Psoas muscle (tissue), 8 donors: ENCODE data around the gene KIRREL3. TPM values are rescaled to one million over a fixed set of nuclear protein-coding genes. Genes with fewer than 3 reads are reported as not detected.
A peak's percentile ranks its signal among the peaks of the same experiment; 100 is the strongest.

ENCODE experiments used
- ATAC-seq, 4 donors: fragments of 200-7000 bp; cut with Tn5 transposase; one replicate each; pipeline ENCODE4 v1.9.1; 2020; ENCODE audit warnings: moderate library complexity in 3 of 4, mild to moderate bottlenecking in 2 of 4
- DNase-seq, 2 donors: peaks; one replicate each; pipeline ENCODE4 v3.0.0-alpha.2; 2020
- H3K27ac ChIP-seq: fragments of 200-600 bp; one replicate; pipeline ENCODE4 v1.8.0; 2022
- H3K27me3 ChIP-seq, 3 donors: fragments of 200-600 bp in 1 of 3; one replicate each; pipeline versions ENCODE4 v1.6.1 to v1.8.0; 2013 to 2022; ENCODE audit warnings: low read length in 2 of 3, mild to moderate bottlenecking in 2 of 3, moderate library complexity in 1 of 3; ENCODE audit not compliant: insufficient read depth in 3 of 3
- H3K36me3 ChIP-seq, 2 donors: fragments of 200-600 bp in 1 of 2; one replicate each; pipeline versions ENCODE4 v1.6.1 to v1.8.0; 2013 to 2022; ENCODE audit warnings: low read depth in 1 of 2, mild to moderate bottlenecking in 1 of 2, moderate library complexity in 1 of 2; ENCODE audit not compliant: insufficient read depth in 1 of 2
- H3K4me1 ChIP-seq: fragments of 200-600 bp; one replicate; pipeline ENCODE4 v1.8.0; 2022
- H3K4me3 ChIP-seq: fragments of 200-600 bp; one replicate; pipeline ENCODE4 v1.8.0; 2022; ENCODE audit warnings: mild to moderate bottlenecking
- H3K9me3 ChIP-seq: fragments of 200-600 bp; one replicate; pipeline ENCODE4 v1.8.0; 2022
- CTCF ChIP-seq: fragments of 200-600 bp; IDR thresholded peaks from one replicate; pipeline ENCODE4 v1.8.0; 2022; ENCODE audit warnings: antibody characterized with exemption
- WGBS, 3 donors: extraction: QIAGEN DNeasy Blood & Tissue Kit; methylation state at CpG; one replicate each; pipeline versions ENCODE4 v1.1.6 to v1.1.7; 2013; 5-methylcytosine and 5-hydroxymethylcytosine counted together
- intact Hi-C, 2 donors: fragments of 100-400 bp; cut with DNase I; formaldehyde crosslinking; loops; one replicate each; pipeline versions ENCODE4 v1.11.0 to v1.14.2; 2022
- polyA plus RNA-seq, 3 donors: library from polyadenylated mRNA; stranded (reverse); fragments of 200-250 nt; gene quantifications; one replicate each; pipeline ENCODE4 v1.2.3, GENCODE V29; 2013
- total RNA-seq, 4 donors: library from RNA; stranded (reverse); fragmentation: NEBNext Ultra II Directional in 2 of 4; extraction: Animal tissue kit (Norgen Biotek cat#: 25700) in 2 of 4; gene quantifications; one replicate each; pipeline versions ENCODE4 v1.2.1 to v1.2.4, GENCODE V29; 2021 to 2023
- donor health status: healthy with polysubstance abuse.
- donor health status: DM: no; HTN: no; CAD: no; lungs with moderate emphysema.
- donor health status: Bipolar disorder and iron deficiency.
- donor health status: healthy.
- donor health status: DM: yes; HTN: yes; CAD: no.
- donor health status: DM: no; HTN: no; CAD: no.
- donor health status: DM: no; HTN: no; CAD: no.
- donor health status: DM: yes; HTN: yes; CAD: no.

The KIRREL3 gene
- total and polyA plus RNA-seq, 7 donors: 0.04 TPM; not detected in 6

- Histone ChIP-seq H3K36me3 (no peaks in the 10 kb centered on the region), H3K27ac (no peak overlapping the region), H3K9me3 (no peaks in the 10 kb centered on the region), H3K4me1 (no peaks in the 10 kb centered on the region), H3K27me3 (no peaks in the 10 kb centered on the region), H3K4me3 (no peak overlapping the region)
- no peak for TF ChIP-seq CTCF
- DNase-seq: peak in 1 of 2 donors; percentile 26
- WGBS, 3 donors: 83 to 86% (median 85%) methylated on average over 13 of the region's 13 CpGs
- no peak for ATAC-seq
- intact Hi-C loops: no loop called here
Measured at GRCh38 chr11:126492331-126493082, 508.1 kb downstream of the KIRREL3 start.

GRCh38 chr11:126491092-126491491 is 509.5 kb downstream of the KIRREL3 start:
- TF ChIP-seq CTCF: no peak
- Histone ChIP-seq H3K36me3 (no peaks in the 10 kb centered on the region), H3K27me3 (no peaks in the 10 kb centered on the region), H3K4me3 (no peak overlapping the region), H3K27ac (no peak overlapping the region), H3K9me3 (no peaks in the 10 kb centered on the region), H3K4me1 (no peaks in the 10 kb centered on the region)
- intact Hi-C loops: no loop called here
- 86 to 89% (median 88%) methylated on average over 13 of the region's 13 CpGs for WGBS, 3 donors
- ATAC-seq (no peak), DNase-seq (peak in 1 of 2 donors; percentile 32)

- 69 to 72% (median 70%) methylated on average over 21 of the region's 21 CpGs for WGBS, 3 donors
Measured at GRCh38 chr11:126489836-126490660, 510.5 kb downstream of the KIRREL3 start.

GRCh38 chr11:126488591-126489370 is 511.8 kb downstream of the KIRREL3 start:
- intact Hi-C loops: no loop called here
- H3K4me3 ChIP-seq: no peak overlapping the region
- H3K27ac ChIP-seq: no peak overlapping the region
- ATAC-seq (no peak), DNase-seq (peak in 1 of 2 donors; percentile 34)
- no peaks in the 10 kb centered on the region for H3K36me3 ChIP-seq
- H3K4me1 ChIP-seq: no peaks in the 10 kb centered on the region
- no peak for TF ChIP-seq CTCF
- WGBS, 3 donors: 86 to 89% (median 88%) methylated on average over 23 of the region's 23 CpGs
- no peaks in the 10 kb centered on the region for H3K27me3 ChIP-seq
- no peaks in the 10 kb centered on the region for H3K9me3 ChIP-seq

More at GRCh38 chr11:126489836-126490660, 510.5 kb downstream of the KIRREL3 start:
- no peaks in the 10 kb centered on the region for H3K4me1 ChIP-seq
- ATAC-seq: no peak
- no peak overlapping the region for H3K4me3 ChIP-seq
- peak in 1 of 2 donors; percentile 12 for DNase-seq
- intact Hi-C loops: no loop called here
- no peak for TF ChIP-seq CTCF
- no peaks in the 10 kb centered on the region for H3K36me3 ChIP-seq
- no peak overlapping the region for H3K27ac ChIP-seq
- no peaks in the 10 kb centered on the region for H3K9me3 ChIP-seq
- no peaks in the 10 kb centered on the region for H3K27me3 ChIP-seq
